ENCODE measurements around the gene PDIA4.

Gene PDIA4

DNA sequence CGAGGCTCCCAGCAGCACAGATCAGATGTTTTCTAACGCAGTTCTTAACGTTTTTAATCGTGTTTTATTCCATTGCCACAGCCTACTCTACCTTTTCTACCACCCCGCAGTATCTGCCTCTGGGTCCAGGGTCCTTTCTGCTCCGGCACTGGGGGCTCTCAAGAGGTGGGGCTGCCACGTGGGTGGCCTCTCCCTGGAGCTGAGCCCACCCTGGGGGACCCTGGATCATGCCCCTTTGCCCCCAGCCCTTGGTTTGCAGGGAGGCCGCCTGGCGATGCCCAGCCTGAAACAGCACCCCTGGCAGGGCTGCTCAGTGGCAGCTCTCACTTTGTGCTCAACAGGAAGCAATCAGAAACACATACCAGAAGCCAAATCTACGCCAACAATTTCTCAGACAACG is 25.3 kb downstream of the PDIA4 start:
- no peak for TF ChIP-seq ZNF274 (IDR thresholded peaks at IDR 0.05; ENCODE audit: low read depth, low read length)
- H3K4me3 ChIP-seq (ENCODE audit: low read length) = no peak overlapping the region

- TF ChIP-seq ZNF274 (IDR thresholded peaks at IDR 0.05; ENCODE audit: low read depth, low read length) = no peak
- no peak overlapping the region for H3K4me3 ChIP-seq (ENCODE audit: low read length)
Observed at GRCh38 chr7:149002604-149003003, 25.7 kb downstream of the PDIA4 start.

- no peak for TF ChIP-seq ZNF274 (IDR thresholded peaks at IDR 0.05; ENCODE audit: low read depth, low read length)
- no peak overlapping the region for H3K4me3 ChIP-seq (ENCODE audit: low read length)
Observed at GRCh38 chr7:149001427-149002068, 26.8 kb downstream of the PDIA4 start.

GRCh38 chr7:149000961-149001360 is 27.3 kb downstream of the PDIA4 start:
- TF ChIP-seq ZNF274 (IDR thresholded peaks at IDR 0.05; ENCODE audit: low read depth, low read length) = no peak
- no peak overlapping the region for H3K4me3 ChIP-seq (ENCODE audit: low read length)

GRCh38 chr7:148999192-148999591 is 29.1 kb downstream of the PDIA4 start:
- no peak overlapping the region for H3K4me3 ChIP-seq (ENCODE audit: low read length)
- TF ChIP-seq ZNF274 (IDR thresholded peaks at IDR 0.05; ENCODE audit: low read depth, low read length) = no peak

DNA sequence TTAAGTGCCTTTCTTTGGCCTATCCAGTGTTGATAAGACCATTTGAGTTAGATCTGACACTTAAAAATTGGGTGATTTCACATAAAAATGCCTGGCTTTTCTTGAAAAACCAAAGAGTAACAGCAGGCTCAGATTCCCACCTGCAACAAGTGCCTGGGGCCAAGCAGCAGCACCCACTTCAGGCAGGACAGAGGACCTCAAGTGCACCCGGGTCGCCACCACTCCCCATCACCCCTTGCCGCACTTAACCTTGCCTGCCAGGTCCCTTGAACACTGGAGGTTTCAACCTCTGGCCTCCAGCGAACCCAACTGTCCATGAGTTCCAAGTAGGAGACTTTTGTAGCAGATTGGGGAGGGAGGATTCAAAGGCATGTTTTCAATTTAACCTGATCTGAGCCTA is 30.8 kb downstream of the PDIA4 start:
- no peak for TF ChIP-seq ZNF274 (IDR thresholded peaks at IDR 0.05; ENCODE audit: low read depth, low read length)
- no peak overlapping the region for H3K4me3 ChIP-seq (ENCODE audit: low read length)

DNA sequence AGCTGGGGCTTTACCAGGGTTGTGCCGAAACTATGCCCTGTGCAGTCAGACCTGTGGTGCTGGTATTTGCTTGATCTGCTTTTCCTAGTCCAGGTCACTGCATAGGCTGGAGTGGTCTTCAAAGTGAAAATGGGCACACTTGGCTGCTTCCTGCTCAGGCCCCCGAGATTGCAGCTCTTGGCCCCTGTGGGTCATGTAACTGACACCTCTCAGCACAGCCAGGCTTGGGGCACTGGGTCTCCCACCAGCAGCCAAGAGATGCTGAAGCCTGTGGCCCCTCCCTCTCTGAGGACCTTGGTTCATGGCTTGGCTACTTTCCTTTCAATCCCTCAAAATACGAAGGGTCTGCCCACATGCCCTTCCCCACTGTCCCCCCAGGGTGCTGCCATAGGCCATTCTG is 33.7 kb downstream of the PDIA4 start:
- no peak overlapping the region for H3K4me3 ChIP-seq (ENCODE audit: low read length)
- no peak for TF ChIP-seq ZNF274 (IDR thresholded peaks at IDR 0.05; ENCODE audit: low read depth, low read length)

- no peak for TF ChIP-seq ZNF274 (IDR thresholded peaks at IDR 0.05; ENCODE audit: low read depth, low read length)
- no peak overlapping the region for H3K4me3 ChIP-seq (ENCODE audit: low read length)
Observed at GRCh38 chr7:148993193-148993592, 35.1 kb downstream of the PDIA4 start.

DNA sequence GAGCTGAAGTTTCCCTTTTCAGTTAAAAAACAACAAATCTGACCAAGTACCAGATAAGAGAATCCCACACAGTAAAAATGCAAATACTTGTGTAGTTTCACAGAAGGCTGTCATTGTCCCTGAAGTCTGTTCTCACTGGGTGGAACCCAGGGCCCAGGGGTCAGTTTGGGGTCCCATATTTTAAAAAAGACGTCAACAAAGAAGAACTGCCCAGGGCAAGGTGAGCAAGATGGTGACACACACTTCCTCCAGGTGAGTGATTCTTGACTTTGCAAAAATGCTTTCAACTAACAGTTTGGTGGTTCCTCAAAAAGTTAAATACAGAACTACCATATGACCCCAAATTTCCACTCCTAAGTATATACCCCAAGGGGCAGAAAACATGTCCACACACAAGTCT is 36.8 kb downstream of the PDIA4 start:
- TF ChIP-seq ZNF274 (IDR thresholded peaks at IDR 0.05; ENCODE audit: low read depth, low read length) = no peak
- H3K4me3 ChIP-seq (ENCODE audit: low read length) = no peak overlapping the region

- H3K4me3 ChIP-seq (ENCODE audit: low read length) = peak overlapping the region; percentile 71
- no peak for TF ChIP-seq ZNF274 (IDR thresholded peaks at IDR 0.05; ENCODE audit: low read depth, low read length)
Observed at GRCh38 chr7:148987751-148988512, 40.4 kb downstream of the PDIA4 start.

GRCh38 chr7:148987010-148987750 is 41.1 kb downstream of the PDIA4 start:
- TF ChIP-seq ZNF274 (IDR thresholded peaks at IDR 0.05; ENCODE audit: low read depth, low read length) = no peak
- peak overlapping the region; percentile 71 for H3K4me3 ChIP-seq (ENCODE audit: low read length)

DNA sequence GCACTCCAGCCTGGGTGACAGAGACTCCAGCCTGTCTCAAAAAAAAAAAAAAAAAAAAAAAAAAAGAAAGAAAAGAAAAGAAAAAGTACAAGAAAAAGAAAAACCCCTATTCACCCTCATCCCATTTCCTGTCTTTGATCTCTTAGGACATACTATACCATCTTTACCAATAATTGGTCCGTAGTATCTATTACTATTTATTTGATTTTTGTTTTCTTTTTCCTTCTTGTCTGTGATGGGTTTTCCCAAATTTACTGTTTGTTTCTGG is 41.6 kb downstream of the PDIA4 start:
- H3K4me3 ChIP-seq (ENCODE audit: low read length) = no peak overlapping the region; the same call in 1 of the 2 replicates
- no peak for TF ChIP-seq ZNF274 (IDR thresholded peaks at IDR 0.05; ENCODE audit: low read depth, low read length)

- no peak for TF ChIP-seq ZNF274 (IDR thresholded peaks at IDR 0.05; ENCODE audit: low read depth, low read length)
- peak overlapping the region; percentile 96 for H3K4me3 ChIP-seq (ENCODE audit: low read length)
Observed at GRCh38 chr7:148983200-148984146, 44.8 kb downstream of the PDIA4 start.

- TF ChIP-seq ZNF274 (IDR thresholded peaks at IDR 0.05; ENCODE audit: low read depth, low read length) = no peak
- H3K4me3 ChIP-seq (ENCODE audit: low read length) = peak overlapping the region; percentile 96
Observed at GRCh38 chr7:148982654-148983199, 45.6 kb downstream of the PDIA4 start.

All from GM08714 (cell line).